HG02571 (cell line): ENCODE data around the gene KLHL18.
"Not testable (repeated sequence)": the region's sequence is repeated elsewhere in the genome, so short reads cannot be mapped to it uniquely, and the experiment has no call there.

ENCODE experiments used
- ATAC-seq: cut with Tn5 transposase; IDR thresholded peaks from one replicate; pipeline ENCODE4 v1.9.1; 2021; ENCODE audit warnings: mild to moderate bottlenecking, moderate library complexity; ENCODE audit not compliant: unreplicated experiment

The KLHL18 gene

DNA sequence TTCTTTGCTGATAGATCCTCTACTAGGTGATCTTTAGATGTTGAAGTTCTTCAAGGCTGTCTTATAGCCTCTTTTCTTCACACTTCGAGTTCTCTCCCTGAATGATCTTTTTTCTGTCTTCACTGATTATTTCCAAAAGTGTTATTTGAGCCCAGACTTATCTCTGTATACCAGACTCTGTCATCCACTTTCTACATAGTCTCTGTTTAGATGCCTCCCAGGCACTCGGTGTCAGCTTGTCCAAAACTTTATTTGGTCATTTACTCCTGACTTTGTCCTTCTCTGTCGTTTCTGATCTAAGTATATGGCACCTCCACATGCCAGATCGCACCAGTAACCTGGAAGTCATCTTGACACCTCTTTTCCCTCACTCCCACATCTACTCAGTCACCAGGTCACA is 27.6 kb downstream of the KLHL18 start:
- ATAC-seq = no peak

- ATAC-seq = no peak
Observed at GRCh38 chr3:47313341-47314055, 30.8 kb downstream of the KLHL18 start.

DNA sequence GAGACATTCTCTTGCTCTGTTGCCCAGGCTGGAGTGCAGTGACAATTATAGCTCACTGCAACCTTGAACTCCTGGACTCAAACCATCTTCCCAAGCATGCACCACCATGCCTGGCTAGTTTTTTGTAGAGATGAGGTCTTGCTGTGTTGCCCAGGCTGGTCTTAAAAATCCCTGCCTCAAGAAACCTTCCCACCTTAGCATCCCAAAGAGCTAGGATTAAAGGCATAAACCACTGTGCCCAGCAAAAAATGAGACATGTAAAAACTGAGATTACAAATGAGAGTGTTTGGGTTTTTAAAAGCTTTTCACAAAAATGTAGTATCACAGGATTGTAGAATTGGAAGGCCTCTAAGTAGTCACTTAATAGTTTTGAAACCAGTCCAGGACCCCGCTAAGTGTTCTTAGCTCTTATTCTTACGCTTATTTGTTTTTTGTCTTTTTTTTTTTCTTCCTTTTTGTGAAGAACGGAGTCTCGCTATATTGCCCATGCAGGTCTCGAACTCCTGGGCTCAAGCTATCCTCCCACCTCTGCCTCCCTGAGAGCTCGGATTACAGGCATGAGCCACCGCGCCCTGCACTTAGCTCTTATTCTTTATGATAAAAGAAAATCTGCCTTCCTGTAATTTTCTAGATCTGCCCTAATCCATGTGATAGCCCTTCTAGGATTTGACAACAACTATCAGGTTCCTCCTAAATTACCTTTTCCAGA is 31.5 kb downstream of the KLHL18 start:
- no peak for ATAC-seq

- no peak for ATAC-seq
Observed at GRCh38 chr3:47315069-47315647, 32.4 kb downstream of the KLHL18 start.

DNA sequence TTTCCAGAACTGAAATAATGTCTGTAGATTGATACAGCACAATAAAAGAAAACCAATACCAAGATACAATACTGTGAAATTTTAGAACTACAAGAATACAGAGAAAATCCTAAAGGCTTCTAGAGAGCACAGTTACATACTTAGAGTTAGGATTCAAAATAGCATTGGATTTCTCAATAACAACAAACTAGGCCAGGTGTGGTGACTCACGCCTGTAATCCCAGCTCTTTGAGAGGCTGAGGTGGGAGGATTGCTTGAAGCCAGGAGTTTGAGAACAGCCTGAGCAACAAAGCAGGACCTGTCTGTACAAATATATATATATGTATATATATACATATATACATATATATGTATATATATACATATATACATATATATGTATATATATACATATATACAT is 33.4 kb downstream of the KLHL18 start:
- ATAC-seq = not testable (repeated sequence)

DNA sequence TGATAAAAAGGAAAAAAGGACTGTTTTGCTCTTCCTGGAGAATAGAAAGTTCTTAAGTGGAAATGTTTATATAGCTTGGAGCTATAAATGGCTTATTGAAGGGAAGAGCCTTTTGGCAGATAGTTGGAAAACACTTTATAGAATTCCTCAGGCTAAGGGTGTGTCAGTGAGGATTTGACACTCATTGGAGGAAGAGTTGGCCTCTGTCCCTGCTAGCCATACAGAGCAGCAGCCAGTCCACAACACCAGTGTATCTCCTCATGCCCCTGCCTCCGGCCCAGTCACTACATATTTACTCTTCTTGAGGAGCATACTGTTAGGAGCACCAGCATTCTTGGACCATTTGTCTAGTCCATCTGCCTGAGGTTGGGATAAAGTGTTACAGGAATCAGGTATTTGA is 36.2 kb downstream of the KLHL18 start:
- ATAC-seq = no peak

DNA sequence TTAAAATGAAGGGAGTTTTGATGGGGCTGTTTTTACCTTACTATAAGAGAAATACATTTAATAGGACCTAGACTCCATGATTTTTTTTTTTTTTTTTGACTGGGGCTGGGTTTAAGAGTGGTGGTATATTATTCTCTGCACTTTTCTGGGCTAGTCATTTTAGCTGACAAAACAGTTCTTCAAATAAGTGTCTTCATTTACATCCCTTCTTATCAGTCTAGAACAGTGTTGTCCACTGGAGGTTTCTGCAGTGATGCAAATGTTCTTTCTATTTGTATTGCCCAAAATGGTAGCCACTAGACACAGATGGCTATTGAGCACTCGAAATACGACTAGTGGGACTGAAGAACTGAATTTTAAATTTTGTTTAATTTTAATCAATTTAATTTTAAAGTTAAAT is 37.2 kb downstream of the KLHL18 start:
- no peak for ATAC-seq

DNA sequence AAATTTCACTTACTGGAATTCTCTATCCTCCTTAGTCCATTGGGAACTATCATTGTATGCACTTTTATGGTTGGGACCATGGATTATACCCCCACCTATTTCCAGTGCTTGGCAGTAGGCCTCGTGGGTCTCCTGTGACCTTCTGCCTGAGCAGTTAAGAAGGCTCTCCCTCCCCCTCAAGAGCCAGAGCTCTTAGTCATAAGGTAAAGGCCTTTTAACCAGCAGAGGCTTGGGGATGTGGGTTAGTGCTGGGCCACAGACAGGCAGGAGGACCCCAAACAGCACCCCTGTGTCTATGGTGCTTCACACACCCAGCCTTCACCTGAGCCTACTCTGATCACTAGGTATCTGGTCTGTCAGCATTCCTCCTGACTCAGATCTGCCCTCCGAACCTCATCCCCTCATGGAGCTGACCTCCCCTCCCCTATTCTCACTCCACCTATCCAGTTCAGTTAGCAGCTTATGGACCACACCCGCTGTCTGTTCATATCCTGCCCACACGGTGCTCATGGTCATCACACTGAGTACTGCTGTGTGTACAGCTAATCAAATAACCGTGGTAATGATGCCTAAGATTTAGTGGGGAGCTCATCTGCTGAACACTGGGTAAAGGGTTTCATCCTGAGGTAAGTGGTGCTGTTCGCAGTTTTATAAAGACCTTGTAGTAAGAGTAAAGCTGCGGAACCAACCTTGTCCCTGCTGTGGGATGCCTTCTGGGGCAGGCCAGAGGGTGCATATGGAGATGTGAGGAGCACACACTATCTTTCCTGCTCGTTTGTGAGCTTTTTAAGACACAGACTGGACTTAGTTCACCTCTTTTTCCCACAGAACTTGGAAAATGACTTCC is 40.9 kb downstream of the KLHL18 start:
- ATAC-seq = no peak

GRCh38 chr3:47324278-47324865 is 41.6 kb downstream of the KLHL18 start:
- no peak for ATAC-seq

DNA sequence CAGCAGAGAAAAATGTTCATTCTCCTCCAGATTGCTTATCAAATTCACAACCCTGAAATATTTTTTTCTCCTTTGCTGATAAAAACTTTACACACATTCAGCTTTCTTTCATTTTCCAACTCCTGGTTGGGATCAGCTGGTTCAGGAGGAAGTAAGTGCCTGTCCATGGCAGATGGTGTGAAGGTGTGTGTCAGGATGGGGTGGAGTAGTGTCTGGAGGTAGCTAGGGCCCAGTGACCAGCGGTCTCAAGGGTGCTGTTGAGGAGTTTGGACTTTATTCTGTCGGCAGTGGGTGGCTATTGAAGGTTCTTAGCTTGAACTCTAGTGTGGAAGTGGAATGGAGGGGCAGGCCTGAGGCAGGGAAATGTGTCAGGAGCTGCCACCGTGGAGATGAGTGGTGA is 51.2 kb downstream of the KLHL18 start:
- ATAC-seq = no peak

DNA sequence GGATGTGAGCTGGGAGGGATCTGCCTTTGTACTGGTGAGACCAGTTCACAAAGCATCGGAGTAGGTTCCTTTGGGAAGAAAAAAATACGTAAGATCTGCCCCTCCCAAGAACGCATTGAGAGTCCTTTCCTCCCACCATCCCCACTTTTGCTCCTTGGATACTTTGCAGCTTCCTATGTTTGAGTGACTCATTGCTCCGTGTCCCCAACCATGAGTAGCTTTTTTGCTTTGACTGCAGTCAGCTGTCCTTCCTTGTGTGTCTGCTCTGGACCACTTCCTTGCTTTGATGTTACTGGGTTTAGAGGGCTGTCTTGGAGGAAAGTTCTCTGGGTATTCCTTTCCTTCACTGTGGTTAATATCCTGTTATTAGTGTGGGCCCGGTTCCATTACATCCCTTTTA is 54.9 kb downstream of the KLHL18 start:
- ATAC-seq = no peak

DNA sequence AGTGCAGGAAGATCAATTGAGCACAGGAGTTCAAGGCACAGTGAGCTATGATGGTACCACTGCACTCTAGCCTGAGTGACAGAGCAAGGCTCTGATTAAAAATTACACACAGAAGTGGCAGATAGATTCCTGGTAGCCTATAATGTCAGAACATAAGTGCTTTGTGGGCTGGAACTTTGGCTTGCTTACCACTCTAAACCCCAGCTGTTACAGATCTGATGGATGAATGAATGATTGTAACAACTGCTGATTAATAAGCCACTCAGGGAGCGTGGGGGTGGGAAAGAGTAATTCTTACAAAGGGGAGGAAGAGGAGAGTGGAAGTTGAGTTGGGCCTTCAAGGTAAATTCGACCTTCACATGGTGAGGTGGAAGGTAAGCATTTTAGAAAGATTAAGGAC is 57.2 kb downstream of the KLHL18 start:
- ATAC-seq = no peak

DNA sequence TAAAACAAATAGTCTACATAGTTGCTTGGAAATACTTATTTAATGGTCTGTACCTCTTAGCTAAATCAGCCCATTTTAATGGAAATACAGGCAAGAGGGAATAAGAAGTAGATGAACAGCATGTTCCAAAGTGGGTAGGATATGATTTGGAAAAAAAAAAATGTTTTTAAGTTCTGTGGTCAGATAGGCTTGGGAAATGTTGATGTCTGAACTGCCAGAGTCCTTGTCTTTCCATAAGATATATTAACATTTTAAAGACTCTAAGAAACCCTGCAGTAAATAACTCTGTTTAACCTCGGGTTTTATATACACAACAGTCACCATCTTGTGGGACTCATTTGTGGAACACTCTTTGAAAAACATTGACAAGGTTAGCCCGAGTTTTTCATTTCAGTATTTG is 58.1 kb downstream of the KLHL18 start:
- no peak for ATAC-seq

- no peak for ATAC-seq
Observed at GRCh38 chr3:47342151-47342550, 59.4 kb downstream of the KLHL18 start.

GRCh38 chr3:47342812-47343211 is 60.1 kb downstream of the KLHL18 start:
- no peak for ATAC-seq

DNA sequence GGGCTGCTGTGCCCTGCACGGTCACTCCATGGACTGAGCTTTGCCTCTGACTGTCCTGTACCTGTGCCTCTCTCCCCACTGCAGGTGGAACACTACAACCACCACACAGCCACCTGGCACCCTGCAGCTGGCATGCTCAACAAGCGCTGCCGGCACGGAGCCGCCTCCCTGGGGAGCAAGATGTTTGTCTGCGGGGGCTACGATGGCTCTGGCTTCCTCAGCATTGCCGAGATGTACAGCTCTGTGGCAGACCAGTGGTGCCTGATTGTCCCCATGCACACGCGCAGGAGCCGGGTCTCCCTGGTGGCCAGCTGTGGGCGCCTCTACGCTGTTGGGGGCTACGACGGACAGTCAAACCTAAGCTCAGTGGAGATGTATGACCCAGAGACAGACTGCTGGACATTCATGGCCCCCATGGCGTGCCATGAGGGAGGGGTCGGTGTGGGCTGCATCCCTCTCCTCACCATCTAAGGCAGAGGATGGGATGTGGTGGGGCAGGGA is 60.8 kb downstream of the KLHL18 start:
- ATAC-seq = no peak

DNA sequence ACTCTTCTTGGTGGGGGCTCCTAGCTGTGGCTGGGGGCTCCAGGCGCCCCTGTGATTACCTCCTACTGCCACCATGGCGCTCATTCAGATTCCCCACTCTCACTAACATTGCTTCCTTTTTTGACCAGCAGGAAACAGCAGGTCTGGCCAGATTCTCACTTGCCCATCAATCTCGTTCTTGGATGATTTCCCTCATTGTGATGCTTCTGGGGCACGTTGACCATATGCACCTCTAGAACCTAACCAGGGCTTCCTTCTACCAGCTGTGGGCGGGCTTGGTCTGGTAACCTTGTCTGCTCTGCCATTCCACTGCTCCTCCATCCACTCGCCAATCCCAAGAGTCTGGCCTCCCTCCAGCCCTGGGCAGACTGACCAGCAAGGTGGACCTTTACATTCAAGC is 62.2 kb downstream of the KLHL18 start:
- ATAC-seq = no peak

- peak; percentile 77 for ATAC-seq
Observed at GRCh38 chr3:47347217-47347801, 64.6 kb downstream of the KLHL18 start.

DNA sequence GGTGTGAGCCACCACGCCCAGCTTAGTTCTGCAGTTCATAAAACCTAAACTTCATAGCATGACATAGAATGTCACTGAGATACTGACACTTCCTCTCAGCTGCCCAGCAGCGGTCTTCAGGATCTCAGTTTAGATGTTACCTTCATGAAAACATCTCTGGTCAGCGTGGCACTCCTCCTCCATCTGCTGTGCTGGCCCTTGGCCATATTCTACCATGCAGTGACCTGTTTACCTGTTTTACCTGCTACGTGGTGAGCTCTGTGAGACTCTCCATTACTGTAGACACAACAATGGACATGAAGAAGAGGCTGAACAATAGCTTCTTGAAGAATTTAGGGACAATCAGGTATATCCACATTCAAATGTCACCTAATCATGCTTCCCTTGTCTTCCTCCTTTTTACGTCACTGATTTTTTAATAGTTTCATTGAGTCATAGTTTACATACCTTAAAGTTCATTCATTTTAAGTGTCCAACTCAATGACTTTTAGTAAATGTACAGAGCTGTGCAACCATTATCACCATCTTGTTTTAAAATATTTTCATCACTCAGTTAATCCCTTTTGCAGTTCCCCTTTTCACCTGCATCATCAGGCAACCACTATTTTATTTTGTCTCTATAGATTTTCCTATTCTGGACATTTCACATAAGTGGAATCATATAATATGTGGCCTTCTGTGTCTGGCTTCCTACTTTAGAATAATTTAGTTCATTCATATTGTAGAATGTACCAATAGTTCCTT is 65.8 kb downstream of the KLHL18 start:
- ATAC-seq = no peak

- ATAC-seq = no peak
Observed at GRCh38 chr3:47355010-47355409, 72.3 kb downstream of the KLHL18 start.
